NB4 (cell line): Measurements from ENCODE around the gene NRXN3.

ENCODE experiments used
- DNase-seq: peaks from one replicate; pipeline ENCODE4 v3.0.0; 2010; ENCODE audit warnings: low read depth
- H3K4me3 ChIP-seq: one replicate; pipeline ENCODE4 v1.5.1; 2011; ENCODE audit warnings: mild to moderate bottlenecking, low read depth, low read length, moderate library complexity
- MYC ChIP-seq: IDR thresholded peaks from 2 replicates; pipeline ENCODE4 v1.6.1; 2011; ENCODE audit warnings: low read depth, low read length
- POLR2A ChIP-seq: IDR thresholded peaks from 2 replicates; pipeline ENCODE4 v1.6.1; 2011; ENCODE audit warnings: mild to moderate bottlenecking; ENCODE audit not compliant: insufficient read length; ENCODE audit errors: extremely low read depth
- TF ChIP-seq, protein P1 (sequence below): IDR thresholded peaks from one replicate; pipeline ENCODE4 v1.5.1; 2012; ENCODE audit warnings: low read depth, low read length
- TF ChIP-seq, protein P2 (sequence below): IDR thresholded peaks from 2 replicates; pipeline ENCODE4 v1.6.1; 2011; ENCODE audit warnings: low read depth, low read length

The NRXN3 gene

DNA sequence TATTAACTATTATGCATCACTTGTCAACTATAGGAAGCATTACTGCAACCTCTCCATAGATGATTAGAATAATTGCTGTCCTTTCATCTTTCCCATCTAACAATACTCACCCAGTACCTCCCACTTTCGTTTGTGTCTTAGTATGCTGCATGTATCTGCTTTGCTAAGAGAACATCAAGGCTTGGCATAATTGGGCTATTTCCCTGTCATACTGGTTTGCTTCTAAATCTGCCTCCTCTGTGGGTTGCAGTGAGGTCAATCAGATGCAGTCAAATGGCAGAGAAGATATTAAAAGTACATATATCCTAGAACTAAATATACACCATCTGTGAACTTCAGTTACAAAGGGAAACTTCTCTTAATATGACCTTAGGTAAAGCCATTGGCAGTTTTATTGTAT, 1330.3 kb downstream of the NRXN3 start:
- DNase-seq: no peak

DNA sequence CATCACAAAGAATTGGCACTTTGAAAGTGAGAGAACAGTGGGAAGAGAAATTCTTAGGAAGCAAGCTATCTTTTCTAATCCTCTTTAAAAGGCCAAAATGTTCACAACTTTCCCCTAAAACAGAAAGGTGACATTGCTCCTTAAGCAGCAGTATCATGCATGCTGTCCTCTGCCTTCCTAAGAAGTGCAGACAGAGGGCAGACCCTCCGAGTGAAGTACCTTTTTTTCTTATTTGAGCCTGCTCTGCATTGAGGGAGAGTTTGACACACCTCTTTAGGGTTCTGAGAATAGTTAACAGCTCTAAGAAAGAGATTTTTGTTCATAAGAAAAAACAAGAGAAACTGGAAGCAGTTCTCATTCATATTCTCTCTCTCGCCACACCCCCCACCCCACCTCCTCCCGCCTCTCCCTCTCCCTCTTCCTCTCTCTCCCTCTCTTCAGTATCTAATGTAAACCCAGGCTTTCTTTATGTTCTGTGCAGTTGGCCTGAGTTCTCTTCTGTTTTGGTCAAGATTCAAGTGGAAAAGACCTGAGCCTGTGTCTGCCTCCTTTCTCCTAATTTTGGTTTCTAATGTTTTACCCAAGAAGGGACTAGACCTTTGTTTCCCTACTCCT, 1332.1 kb downstream of the NRXN3 start:
- TF ChIP-seq, protein P1, sequence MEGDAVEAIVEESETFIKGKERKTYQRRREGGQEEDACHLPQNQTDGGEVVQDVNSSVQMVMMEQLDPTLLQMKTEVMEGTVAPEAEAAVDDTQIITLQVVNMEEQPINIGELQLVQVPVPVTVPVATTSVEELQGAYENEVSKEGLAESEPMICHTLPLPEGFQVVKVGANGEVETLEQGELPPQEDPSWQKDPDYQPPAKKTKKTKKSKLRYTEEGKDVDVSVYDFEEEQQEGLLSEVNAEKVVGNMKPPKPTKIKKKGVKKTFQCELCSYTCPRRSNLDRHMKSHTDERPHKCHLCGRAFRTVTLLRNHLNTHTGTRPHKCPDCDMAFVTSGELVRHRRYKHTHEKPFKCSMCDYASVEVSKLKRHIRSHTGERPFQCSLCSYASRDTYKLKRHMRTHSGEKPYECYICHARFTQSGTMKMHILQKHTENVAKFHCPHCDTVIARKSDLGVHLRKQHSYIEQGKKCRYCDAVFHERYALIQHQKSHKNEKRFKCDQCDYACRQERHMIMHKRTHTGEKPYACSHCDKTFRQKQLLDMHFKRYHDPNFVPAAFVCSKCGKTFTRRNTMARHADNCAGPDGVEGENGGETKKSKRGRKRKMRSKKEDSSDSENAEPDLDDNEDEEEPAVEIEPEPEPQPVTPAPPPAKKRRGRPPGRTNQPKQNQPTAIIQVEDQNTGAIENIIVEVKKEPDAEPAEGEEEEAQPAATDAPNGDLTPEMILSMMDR: no peak
- TF ChIP-seq MYC: no peak
- no peak for TF ChIP-seq POLR2A
- TF ChIP-seq, protein P2, sequence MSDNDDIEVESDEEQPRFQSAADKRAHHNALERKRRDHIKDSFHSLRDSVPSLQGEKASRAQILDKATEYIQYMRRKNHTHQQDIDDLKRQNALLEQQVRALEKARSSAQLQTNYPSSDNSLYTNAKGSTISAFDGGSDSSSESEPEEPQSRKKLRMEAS: no peak
- DNase-seq: no peak
- H3K4me3 ChIP-seq: no peak overlapping the region

More for the DNA sequence above, 1330.3 kb downstream of the NRXN3 start:
- no peak overlapping the region for H3K4me3 ChIP-seq
- no peak for TF ChIP-seq MYC
- TF ChIP-seq, protein P2: no peak
- TF ChIP-seq, protein P1: no peak
- TF ChIP-seq POLR2A: no peak

DNA sequence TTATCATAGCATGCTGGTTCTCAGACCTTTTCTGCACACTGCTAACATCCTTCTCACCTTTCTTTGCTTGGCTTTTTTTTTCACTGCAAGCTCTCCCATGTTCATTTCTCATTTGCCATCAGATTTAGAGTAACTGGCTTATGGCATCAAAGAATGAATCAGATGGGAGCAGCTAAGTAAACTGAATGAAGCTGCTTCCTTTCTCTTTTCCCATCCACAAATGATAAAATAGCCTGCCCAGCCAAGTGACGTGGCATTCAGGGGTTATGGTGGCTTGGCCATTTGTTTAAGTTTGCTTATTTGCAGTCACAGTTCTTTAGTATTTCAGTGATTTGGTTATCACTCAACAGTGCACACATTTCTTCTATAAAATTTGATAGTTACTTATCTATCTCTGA, 1332.6 kb downstream of the NRXN3 start:
- H3K4me3 ChIP-seq: no peak overlapping the region
- DNase-seq: no peak
- TF ChIP-seq POLR2A: no peak
- TF ChIP-seq, protein P1: no peak
- no peak for TF ChIP-seq MYC
- TF ChIP-seq, protein P2: no peak

DNA sequence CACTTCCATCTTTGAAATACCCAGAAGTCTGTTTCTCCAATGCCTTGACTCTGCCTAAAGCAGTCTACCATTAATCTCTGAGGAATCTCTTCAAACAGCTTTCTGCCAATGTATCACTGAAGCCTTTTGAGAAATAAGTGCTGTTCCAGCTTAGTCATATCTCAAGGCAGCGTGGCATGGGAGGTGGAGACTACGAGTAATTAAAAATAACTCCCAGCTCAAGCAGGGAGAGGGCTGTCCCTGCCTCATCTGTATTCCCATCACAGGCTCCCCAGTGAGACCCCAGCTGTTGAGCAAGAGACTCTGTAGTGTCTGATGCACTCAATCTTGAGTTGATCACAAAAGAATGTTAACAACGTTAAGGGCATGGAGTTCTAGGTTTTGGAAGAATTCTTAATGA, 1340.5 kb downstream of the NRXN3 start:
- TF ChIP-seq, protein P2: no peak
- TF ChIP-seq MYC: no peak
- TF ChIP-seq POLR2A: no peak
- TF ChIP-seq, protein P1: no peak
- H3K4me3 ChIP-seq: no peak overlapping the region

DNA sequence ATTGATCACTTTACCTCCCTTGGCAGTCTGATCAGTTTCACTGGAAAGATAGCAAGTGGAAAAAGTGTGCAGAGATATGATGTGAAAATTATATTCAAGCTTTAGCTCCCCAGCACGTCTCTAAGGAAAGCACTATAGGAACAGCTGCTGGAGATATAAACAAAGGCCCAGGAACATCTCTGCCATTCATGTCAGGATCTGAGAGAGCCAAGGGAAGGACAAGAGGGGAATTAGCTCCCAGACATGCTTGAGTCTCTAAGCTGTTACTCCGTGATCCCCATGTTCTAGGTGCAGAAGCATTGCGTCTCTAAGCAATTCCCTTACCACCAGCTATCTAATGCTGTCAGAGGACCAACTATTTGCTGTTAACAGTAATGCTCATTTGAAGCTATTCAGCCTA, 1341.0 kb downstream of the NRXN3 start:
- TF ChIP-seq, protein P2: no peak
- TF ChIP-seq, protein P1: no peak
- TF ChIP-seq POLR2A (no peak), MYC (no peak)
- no peak overlapping the region for H3K4me3 ChIP-seq
- no peak for DNase-seq

More for the DNA sequence above, 1340.5 kb downstream of the NRXN3 start:
- no peak for DNase-seq
